Right lobe of liver (tissue), 6 donors: Measurements from ENCODE around the gene COA5. TPM values are rescaled to one million over a fixed set of nuclear protein-coding genes. Genes with fewer than 3 reads are reported as not detected.

Experiments
- ATAC-seq, 4 donors: fragments of 200-7000 bp; cut with Tn5 transposase; one replicate each; pipeline ENCODE4 v1.9.1; 2020; ENCODE audit warnings: mild to moderate bottlenecking in 4 of 4, moderate library complexity in 4 of 4
- DNase-seq, 3 donors: peaks; one replicate each; pipeline ENCODE4 v3.0.0-alpha.2; 2020
- H3K27ac ChIP-seq, 3 donors: fragments of 200-600 bp; one replicate each; pipeline ENCODE4 v1.8.0; 2022
- H3K27me3 ChIP-seq, 2 donors: fragments of 200-600 bp; one replicate each; pipeline ENCODE4 v1.8.0; 2022
- H3K36me3 ChIP-seq, 4 donors: fragments of 200-600 bp; sonication (generic) in 1 of 4; one replicate each; pipeline versions ENCODE4 v1.5.1 to v1.8.0; 2017 to 2022; ENCODE audit warnings: control low read depth in 1 of 4
- H3K4me1 ChIP-seq, 4 donors: fragments of 200-600 bp; sonication (generic) in 1 of 4; one replicate each; pipeline versions ENCODE4 v1.5.1 to v1.8.0; 2017 to 2022; ENCODE audit warnings: control low read depth in 1 of 4
- H3K4me3 ChIP-seq, 3 donors: fragments of 200-600 bp; one replicate each; pipeline ENCODE4 v1.8.0; 2022
- H3K9me3 ChIP-seq, 4 donors: fragments of 200-600 bp; sonication (generic) in 1 of 4; one replicate each; pipeline versions ENCODE4 v1.5.1 to v1.8.0; 2017 to 2022; ENCODE audit warnings: control low read depth in 1 of 4
- POLR2A ChIP-seq: fragments of 450-650 bp; IDR thresholded peaks from one replicate; pipeline ENCODE4 v1.6.1; 2017; ENCODE audit warnings: antibody characterized with exemption, mild to moderate bottlenecking
- WGBS: methylation state at CpG from one replicate; pipeline ENCODE4 v1.1.6; 2018; ENCODE audit warnings: low coverage, low lambda C conversion rate; ENCODE audit not compliant: insufficient coverage; ENCODE audit errors: missing lambda C conversion rate; 5-methylcytosine and 5-hydroxymethylcytosine counted together
- intact Hi-C, 2 donors: fragments of 100-400 bp; cut with DNase I; formaldehyde crosslinking; loops; one replicate each; pipeline versions ENCODE4 v1.11.2 to v1.14.1; 2022
- total RNA-seq, 6 experiments: library from RNA; depleted of rRNA in 2 of 6; stranded (reverse); fragments of >200 nt in 2 of 6; fragmentation: NEBNext Ultra II Directional in 3 of 6; extraction: Animal tissue kit (Norgen Biotek cat#: 25700) in 3 of 6; gene quantifications; one replicate each; pipeline versions ENCODE4 v1.1.0 to v1.2.4, GENCODE V29; 2016 to 2023
- TF ChIP-seq, protein P1 (sequence below), 4 donors: fragments of 200-600 bp in 3 of 4; fragments of 450-650 bp in 1 of 4; IDR thresholded peaks; one replicate each; pipeline versions ENCODE4 v1.5.1 to v1.8.0; 2016 to 2022; ENCODE audit warnings: antibody characterized with exemption in 4 of 4, mild to moderate bottlenecking in 2 of 4
- donor health status: DM: no; HTN: yes; CAD: no.
- donor health status: DM: no; HTN: no; CAD: no.
- donor health status: DM: no; HTN: no; CAD: no.
- donor health status: DM: no; HTN: yes; CAD: no.
- donor health status: DM: no; HTN: yes; CAD: no.

COA5 gene
- total RNA-seq, 6 experiments from 2014 or later: 12.9 to 23.0 (median 16.7) TPM

DNA sequence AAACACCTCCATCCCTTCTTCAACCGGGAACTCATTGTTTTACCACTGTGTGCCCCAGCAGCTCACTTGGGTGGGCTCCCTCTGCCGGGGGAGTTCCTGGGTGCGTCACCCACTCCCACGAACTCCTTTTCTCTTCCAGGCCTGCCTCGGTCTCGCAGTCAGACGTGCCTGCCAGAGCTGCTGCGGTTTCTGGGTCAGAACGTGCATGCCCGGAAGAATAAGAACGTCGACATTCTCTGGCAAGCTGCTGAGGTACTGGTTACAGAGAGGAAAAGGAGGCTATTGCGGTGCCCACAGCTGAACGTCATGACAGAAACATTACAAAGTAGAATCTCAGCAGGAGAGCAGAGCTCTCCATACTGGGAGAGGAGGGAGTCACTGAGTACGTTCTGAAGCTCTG is 35.6 kb downstream of the COA5 start:
- no peak for DNase-seq
- H3K4me1 ChIP-seq: no peaks in the 10 kb centered on the region
- H3K27ac ChIP-seq: no peak overlapping the region
- ATAC-seq: no peak
- TF ChIP-seq POLR2A: no peak
- TF ChIP-seq, protein P1, sequence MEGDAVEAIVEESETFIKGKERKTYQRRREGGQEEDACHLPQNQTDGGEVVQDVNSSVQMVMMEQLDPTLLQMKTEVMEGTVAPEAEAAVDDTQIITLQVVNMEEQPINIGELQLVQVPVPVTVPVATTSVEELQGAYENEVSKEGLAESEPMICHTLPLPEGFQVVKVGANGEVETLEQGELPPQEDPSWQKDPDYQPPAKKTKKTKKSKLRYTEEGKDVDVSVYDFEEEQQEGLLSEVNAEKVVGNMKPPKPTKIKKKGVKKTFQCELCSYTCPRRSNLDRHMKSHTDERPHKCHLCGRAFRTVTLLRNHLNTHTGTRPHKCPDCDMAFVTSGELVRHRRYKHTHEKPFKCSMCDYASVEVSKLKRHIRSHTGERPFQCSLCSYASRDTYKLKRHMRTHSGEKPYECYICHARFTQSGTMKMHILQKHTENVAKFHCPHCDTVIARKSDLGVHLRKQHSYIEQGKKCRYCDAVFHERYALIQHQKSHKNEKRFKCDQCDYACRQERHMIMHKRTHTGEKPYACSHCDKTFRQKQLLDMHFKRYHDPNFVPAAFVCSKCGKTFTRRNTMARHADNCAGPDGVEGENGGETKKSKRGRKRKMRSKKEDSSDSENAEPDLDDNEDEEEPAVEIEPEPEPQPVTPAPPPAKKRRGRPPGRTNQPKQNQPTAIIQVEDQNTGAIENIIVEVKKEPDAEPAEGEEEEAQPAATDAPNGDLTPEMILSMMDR (IDR thresholded peaks at IDR 0.05): no peak
- intact Hi-C loops: no loop called here
- no peaks in the 10 kb centered on the region for H3K9me3 ChIP-seq
- 89% methylated on average over 13 of the region's 15 CpGs for WGBS
- peaks cover 0 to 22% (median 0%) of the 10 kb centered on the region in 4 donors for H3K36me3 ChIP-seq
- no peak overlapping the region for H3K4me3 ChIP-seq
- H3K27me3 ChIP-seq: no peaks in the 10 kb centered on the region

DNA sequence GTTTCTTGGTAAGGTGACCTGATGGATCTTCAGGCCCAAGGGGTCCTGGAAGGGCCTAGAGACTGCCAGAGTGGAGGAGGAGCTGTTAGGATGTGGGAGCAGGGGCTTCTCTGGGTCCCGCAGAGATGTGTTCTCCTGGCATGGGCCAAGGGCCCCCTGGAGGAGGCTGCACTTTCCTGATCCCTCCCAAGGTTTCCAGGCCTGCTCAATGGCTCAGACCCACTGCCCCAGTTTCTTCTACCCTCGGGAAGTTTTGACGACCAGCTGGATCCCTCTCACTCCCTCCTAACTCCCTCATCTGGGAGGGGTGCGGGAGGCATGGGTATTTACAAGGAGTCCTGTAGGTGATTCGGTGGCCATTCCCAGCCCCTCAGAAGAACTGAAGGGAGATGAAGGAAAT is 36.1 kb downstream of the COA5 start:
- no peaks in the 10 kb centered on the region for H3K4me1 ChIP-seq
- H3K4me3 ChIP-seq: no peak overlapping the region
- 60% methylated on average over 2 of the region's 5 CpGs for WGBS
- ATAC-seq (no peak), DNase-seq (no peak)
- peaks cover 0 to 22% (median 0%) of the 10 kb centered on the region in 4 donors for H3K36me3 ChIP-seq
- H3K27ac ChIP-seq: no peak overlapping the region
- no peaks in the 10 kb centered on the region for H3K27me3 ChIP-seq
- H3K9me3 ChIP-seq: no peaks in the 10 kb centered on the region
- intact Hi-C loops: no loop called here
- TF ChIP-seq, protein P1 (IDR thresholded peaks at IDR 0.05): no peak
- TF ChIP-seq POLR2A: no peak

DNA sequence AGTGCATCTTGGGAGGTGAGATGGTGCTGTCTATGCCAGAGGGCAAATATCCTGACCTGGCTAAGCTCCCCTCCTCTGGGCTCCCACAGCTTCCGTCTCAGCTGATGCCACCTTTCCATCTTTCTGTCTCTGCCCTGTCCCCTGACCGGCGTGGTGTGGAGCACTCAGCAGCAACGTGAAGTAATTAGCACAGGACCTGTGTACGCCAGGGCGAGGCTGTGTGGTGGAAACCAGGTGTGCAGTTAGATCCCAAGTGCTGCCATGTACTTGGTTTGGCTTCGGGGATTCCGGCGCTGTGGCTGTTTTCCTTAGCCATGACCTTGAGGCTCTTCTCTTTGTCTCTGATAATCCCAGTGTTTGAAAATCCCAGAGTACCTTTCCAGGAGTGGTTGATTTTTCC is 36.5 kb downstream of the COA5 start:
- no peak for ATAC-seq
- Histone ChIP-seq H3K27me3 (no peaks in the 10 kb centered on the region), H3K36me3 (peaks cover 0 to 22% (median 0%) of the 10 kb centered on the region in 4 donors), H3K27ac (no peak overlapping the region), H3K4me1 (no peaks in the 10 kb centered on the region), H3K9me3 (no peaks in the 10 kb centered on the region), H3K4me3 (no peak overlapping the region)
- intact Hi-C loops: no loop called here
- no peak for TF ChIP-seq POLR2A
- TF ChIP-seq, protein P1 (IDR thresholded peaks at IDR 0.05): no peak
- peak in 1 of 3 donors; percentile 29 for DNase-seq
- WGBS: 100% methylated on average over 1 of the region's 9 CpGs

DNA sequence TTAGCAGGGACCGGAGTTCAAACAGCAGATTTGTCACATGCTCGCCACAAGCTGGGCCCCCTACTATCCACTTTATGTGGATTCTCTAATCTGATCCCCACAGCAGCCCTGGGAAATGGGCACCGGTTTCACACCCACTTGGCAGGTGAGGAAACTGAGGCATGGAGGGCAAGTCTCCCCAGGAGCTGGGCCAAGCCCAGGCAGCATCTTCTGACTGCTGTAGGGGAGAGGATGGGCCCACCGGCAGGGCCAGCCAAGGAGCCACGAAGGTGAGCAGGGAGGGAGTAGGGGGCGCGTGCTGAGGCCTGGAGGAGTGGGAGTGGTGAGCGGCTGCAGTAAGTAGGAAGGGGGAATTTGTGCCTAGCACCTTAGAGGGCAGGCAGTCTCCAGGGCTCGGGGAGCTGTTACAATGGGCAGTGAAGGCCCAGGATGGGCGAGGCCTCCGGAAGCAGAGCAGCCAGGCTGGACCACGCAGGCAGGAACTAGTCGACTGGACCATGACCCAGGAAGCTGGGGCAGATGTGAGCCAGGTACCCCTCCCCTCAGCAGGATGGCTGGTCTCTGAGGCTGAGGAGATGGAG is 37.1 kb downstream of the COA5 start:
- H3K4me3 ChIP-seq: no peak overlapping the region
- no peaks in the 10 kb centered on the region for H3K27me3 ChIP-seq
- peak in 1 of 3 donors; percentile 26 for DNase-seq
- no peaks in the 10 kb centered on the region for H3K9me3 ChIP-seq
- intact Hi-C loops: no loop called here
- 60% methylated on average over 1 of the region's 13 CpGs for WGBS
- TF ChIP-seq, protein P1 (IDR thresholded peaks at IDR 0.05): no peak
- no peak for TF ChIP-seq POLR2A
- H3K36me3 ChIP-seq: peaks cover 0 to 22% (median 0%) of the 10 kb centered on the region in 4 donors
- H3K4me1 ChIP-seq: no peaks in the 10 kb centered on the region
- no peak for ATAC-seq
- H3K27ac ChIP-seq: no peak overlapping the region
